Measurements from ENCODE around the gene IL17RB. TPM values are rescaled to one million over a fixed set of nuclear protein-coding genes. Genes with fewer than 3 reads are reported as not detected.

IL17RB gene
- polyA plus RNA-seq, 3 donors: 0.13 TPM; not detected in 2

- Histone ChIP-seq H3K9me3 (replicated peaks in 1 of 2; ENCODE audit: control insufficient read depth in 1 of 2, insufficient read depth in 1 of 2, low read length in 2 of 2) (no peaks in the 10 kb centered on the region), H2AFZ (ENCODE audit: insufficient read depth, low read depth, low read length, poor library complexity, severe bottlenecking) (no peak overlapping the region), H3K27ac (ENCODE audit: low read depth in 1 of 2, low read length in 2 of 2) (no peak overlapping the region), H3K27me3 (ENCODE audit: control insufficient read depth in 2 of 2, insufficient read depth in 2 of 2, low read length in 2 of 2) (peaks cover 0 to 8% of the 10 kb centered on the region in 2 donors), H3K36me3 (replicated peaks in 1 of 2; ENCODE audit: control insufficient read depth in 1 of 2, insufficient read depth in 2 of 2, low read length in 2 of 2) (no peaks in the 10 kb centered on the region), H3K79me2 (ENCODE audit: insufficient read depth, low read length) (no peaks in the 10 kb centered on the region), H3K4me1 (ENCODE audit: control insufficient read depth in 1 of 2, insufficient read depth in 2 of 2, low read length in 2 of 2) (no peaks in the 10 kb centered on the region), H3K9ac (ENCODE audit: insufficient read depth, low read length, poor library complexity, severe bottlenecking) (no peak overlapping the region), H3K4me3 (replicated peaks in 1 of 3; ENCODE audit: low read depth in 2 of 3, low read length in 3 of 3) (no peak overlapping the region), H4K20me1 (ENCODE audit: insufficient read depth, low read length) (no peaks in the 10 kb centered on the region), H3K4me2 (replicated peaks; ENCODE audit: extremely low read depth, low read length, poor library complexity, severe bottlenecking) (no peak overlapping the region)
- Mint-ChIP-seq H3K36me3 (no peaks in the 10 kb centered on the region), H3K4me1 (no peaks in the 10 kb centered on the region), H3K9me3 (peaks cover 0 to 1% (median 0%) of the 10 kb centered on the region in 7 donors), H3K4me3 (no peak overlapping the region), H3K27me3 (ENCODE audit: low read depth in 3 of 3) (peaks cover 6 to 27% (median 16%) of the 10 kb centered on the region in 3 donors), H3K27ac (no peak overlapping the region)
- WGBS (ENCODE audit: insufficient coverage): 64% methylated on average over 4 of the region's 6 CpGs
- TF ChIP-seq, protein P1, sequence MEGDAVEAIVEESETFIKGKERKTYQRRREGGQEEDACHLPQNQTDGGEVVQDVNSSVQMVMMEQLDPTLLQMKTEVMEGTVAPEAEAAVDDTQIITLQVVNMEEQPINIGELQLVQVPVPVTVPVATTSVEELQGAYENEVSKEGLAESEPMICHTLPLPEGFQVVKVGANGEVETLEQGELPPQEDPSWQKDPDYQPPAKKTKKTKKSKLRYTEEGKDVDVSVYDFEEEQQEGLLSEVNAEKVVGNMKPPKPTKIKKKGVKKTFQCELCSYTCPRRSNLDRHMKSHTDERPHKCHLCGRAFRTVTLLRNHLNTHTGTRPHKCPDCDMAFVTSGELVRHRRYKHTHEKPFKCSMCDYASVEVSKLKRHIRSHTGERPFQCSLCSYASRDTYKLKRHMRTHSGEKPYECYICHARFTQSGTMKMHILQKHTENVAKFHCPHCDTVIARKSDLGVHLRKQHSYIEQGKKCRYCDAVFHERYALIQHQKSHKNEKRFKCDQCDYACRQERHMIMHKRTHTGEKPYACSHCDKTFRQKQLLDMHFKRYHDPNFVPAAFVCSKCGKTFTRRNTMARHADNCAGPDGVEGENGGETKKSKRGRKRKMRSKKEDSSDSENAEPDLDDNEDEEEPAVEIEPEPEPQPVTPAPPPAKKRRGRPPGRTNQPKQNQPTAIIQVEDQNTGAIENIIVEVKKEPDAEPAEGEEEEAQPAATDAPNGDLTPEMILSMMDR (IDR thresholded peaks at IDR 0.05): no peak
- no peak for DNase-seq
- intact Hi-C loops (cut with micrococcal nuclease): no loop called here
Observed at GRCh38 chr3:53817211-53817610, 29.2 kb upstream of the IL17RB start.

DNA sequence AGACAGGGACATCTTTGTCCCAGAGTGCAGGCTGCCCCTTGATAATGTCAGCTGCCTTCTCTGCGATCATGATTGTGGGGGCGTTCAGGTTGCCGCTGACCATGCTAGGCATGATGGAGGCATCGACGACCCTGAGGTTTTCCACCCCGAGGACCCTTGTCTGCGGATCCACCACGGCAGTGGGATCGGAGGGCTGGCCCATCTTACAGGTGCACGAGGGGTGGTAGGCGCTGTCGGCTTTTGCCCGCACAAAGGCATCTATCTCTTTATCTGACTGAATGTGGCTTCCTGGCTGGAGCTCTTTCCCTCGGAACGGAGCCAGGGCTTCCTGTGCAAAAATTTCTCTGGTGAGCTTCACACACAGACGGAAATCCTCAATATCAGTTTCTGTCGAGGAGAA, 28.6 kb upstream of the IL17RB start:
- no peaks in the 10 kb centered on the region for H3K4me1 Mint-ChIP-seq
- H3K27ac Mint-ChIP-seq: no peak overlapping the region
- Histone ChIP-seq H3K27me3 (ENCODE audit: control insufficient read depth in 2 of 2, insufficient read depth in 2 of 2, low read length in 2 of 2) (peaks cover 0 to 8% of the 10 kb centered on the region in 2 donors), H3K9me3 (replicated peaks in 1 of 2; ENCODE audit: control insufficient read depth in 1 of 2, insufficient read depth in 1 of 2, low read length in 2 of 2) (no peaks in the 10 kb centered on the region), H3K27ac (ENCODE audit: low read depth in 1 of 2, low read length in 2 of 2) (no peak overlapping the region), H2AFZ (ENCODE audit: insufficient read depth, low read depth, low read length, poor library complexity, severe bottlenecking) (no peak overlapping the region), H4K20me1 (ENCODE audit: insufficient read depth, low read length) (no peaks in the 10 kb centered on the region), H3K4me2 (replicated peaks; ENCODE audit: extremely low read depth, low read length, poor library complexity, severe bottlenecking) (no peak overlapping the region), H3K9ac (ENCODE audit: insufficient read depth, low read length, poor library complexity, severe bottlenecking) (no peak overlapping the region), H3K79me2 (ENCODE audit: insufficient read depth, low read length) (no peaks in the 10 kb centered on the region), H3K4me3 (replicated peaks in 1 of 3; ENCODE audit: low read depth in 2 of 3, low read length in 3 of 3) (no peak overlapping the region), H3K4me1 (ENCODE audit: control insufficient read depth in 1 of 2, insufficient read depth in 2 of 2, low read length in 2 of 2) (no peaks in the 10 kb centered on the region), H3K36me3 (replicated peaks in 1 of 2; ENCODE audit: control insufficient read depth in 1 of 2, insufficient read depth in 2 of 2, low read length in 2 of 2) (no peaks in the 10 kb centered on the region)
- TF ChIP-seq, protein P1 (IDR thresholded peaks at IDR 0.05): no peak
- H3K9me3 Mint-ChIP-seq: peaks cover 0 to 1% (median 0%) of the 10 kb centered on the region in 7 donors
- H3K36me3 Mint-ChIP-seq: no peaks in the 10 kb centered on the region
- peaks cover 6 to 27% (median 16%) of the 10 kb centered on the region in 3 donors for H3K27me3 Mint-ChIP-seq (ENCODE audit: low read depth in 3 of 3)
- intact Hi-C loops (cut with micrococcal nuclease): no loop called here
- no peak overlapping the region for H3K4me3 Mint-ChIP-seq
- WGBS (ENCODE audit: insufficient coverage): 65% methylated on average over 17 of the region's 17 CpGs
- no peak for DNase-seq
